OCI-M2 (cell line): Measurements from ENCODE around the gene CFHR2.

Experiments used
- DNase-seq: peaks from one replicate; lab custom pipeline; 2025; ENCODE audit not compliant: unreplicated experiment; lab: John Stamatoyannopoulos, UW

The CFHR2 gene

GRCh38 chr1:197001828-197002227 lies 58.3 kb downstream of the CFHR2 start:
- DNase-seq, result no peak

GRCh38 chr1:197003132-197003531 lies 59.6 kb downstream of the CFHR2 start:
- no peak for DNase-seq

- DNase-seq, result no peak
Measured at GRCh38 chr1:197008861-197009260, 65.3 kb downstream of the CFHR2 start.
